HG02943 (cell line): ENCODE measurements around the gene MOCS2.
"Not testable (repeated sequence)": the region's sequence is repeated elsewhere in the genome, so short reads cannot be mapped to it uniquely, and the experiment has no call there.

Source experiments
- ATAC-seq: cut with Tn5 transposase; IDR thresholded peaks from one replicate; pipeline ENCODE4 v1.9.1; 2021; ENCODE audit warnings: mild to moderate bottlenecking, low read depth, moderate library complexity; ENCODE audit not compliant: unreplicated experiment

MOCS2 gene

GRCh38 chr5:53109443-53110127 is at the start of gene MOCS2:
Gene MOCS2, minus strand, starts transcription at chr5:53109757. Its CDS starts 2,583 bp downstream, at chr5:53107174.
- ATAC-seq, result peak; percentile 96

GRCh38 chr5:53151713-53152458 is 42.3 kb upstream of the MOCS2 start:
- no peak for ATAC-seq

DNA sequence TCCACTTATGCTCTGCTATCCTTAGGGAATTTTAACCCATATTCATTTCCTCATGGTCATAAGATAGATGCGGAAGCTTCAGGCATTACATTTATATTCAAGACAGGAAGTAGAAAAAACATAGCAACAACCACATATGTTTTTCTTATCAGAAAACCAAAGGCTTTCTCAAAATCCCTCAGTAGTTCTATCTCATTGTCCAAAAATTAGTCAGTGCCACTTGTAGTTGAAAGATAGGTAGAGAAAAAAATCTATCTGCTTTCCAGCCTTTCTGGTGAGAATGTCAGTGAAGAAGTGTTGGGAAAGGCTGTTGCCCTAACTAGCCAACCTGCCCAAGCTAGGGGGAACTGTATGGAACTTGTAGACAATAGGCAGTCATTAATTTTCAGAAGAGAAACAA is 23.5 kb upstream of the MOCS2 start:
- no peak for ATAC-seq

- ATAC-seq, result no peak
Observed at GRCh38 chr5:53130266-53130665, 20.7 kb upstream of the MOCS2 start.

DNA sequence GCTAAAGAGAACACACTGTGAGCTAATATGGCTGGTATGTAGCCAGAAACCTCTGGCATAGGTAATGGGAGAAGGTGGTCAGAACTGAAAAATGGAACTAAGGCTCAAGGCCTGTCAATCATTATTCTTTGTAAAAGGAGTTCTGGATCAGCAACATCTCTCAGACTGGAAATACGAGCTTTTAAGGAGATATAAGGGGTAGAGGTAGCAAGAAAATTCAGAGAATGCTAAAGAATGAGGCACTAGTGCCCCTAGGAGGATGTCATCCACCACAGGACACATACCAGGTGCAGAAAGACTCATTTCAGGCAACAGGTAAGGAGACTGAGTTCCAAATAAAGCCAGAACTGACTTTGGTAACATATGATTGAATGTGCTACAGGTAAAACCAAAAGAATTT is 18.9 kb upstream of the MOCS2 start:
- no peak for ATAC-seq

DNA sequence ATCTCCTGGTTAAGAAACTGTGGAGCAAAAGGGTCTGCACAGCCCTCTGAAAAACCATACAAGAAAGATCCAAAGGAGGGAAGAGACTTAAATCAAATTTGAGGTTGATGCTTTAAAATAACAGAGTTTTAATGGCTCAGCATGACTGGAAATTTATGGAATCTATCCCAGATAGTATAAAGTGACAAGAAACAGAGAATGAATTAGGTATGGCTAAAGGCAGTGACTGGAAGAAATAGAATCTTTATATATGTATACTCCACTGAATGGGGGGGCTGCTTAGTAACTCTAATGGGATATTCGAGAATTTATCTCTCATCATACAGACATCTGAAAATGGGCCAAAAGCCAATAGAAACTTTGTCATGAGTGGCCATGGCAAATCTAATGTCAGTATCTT is 17.6 kb upstream of the MOCS2 start:
- no peak for ATAC-seq

GRCh38 chr5:53126521-53126920 is 17.0 kb upstream of the MOCS2 start:
- ATAC-seq, result no peak

- ATAC-seq, result no peak
Observed at GRCh38 chr5:53123702-53124101, 14.1 kb upstream of the MOCS2 start.

DNA sequence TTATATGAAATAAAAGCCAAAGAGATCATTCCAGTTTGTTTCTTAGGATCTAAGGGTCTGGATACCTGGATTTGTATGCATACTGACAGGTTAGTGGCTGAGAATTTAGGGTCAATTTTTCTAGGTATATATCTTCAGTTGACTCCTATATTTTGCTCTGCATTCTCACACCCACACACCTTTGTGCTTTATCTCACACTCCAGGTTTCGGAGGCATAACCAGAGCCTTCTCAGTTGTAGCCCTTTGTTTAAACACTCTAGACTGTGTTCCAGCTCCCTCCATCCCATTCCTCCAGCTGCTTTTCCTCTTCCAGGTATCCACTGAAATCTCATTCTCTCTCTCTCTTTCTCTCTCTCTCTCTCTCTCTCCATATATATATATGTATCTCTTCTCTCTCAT is 10.6 kb upstream of the MOCS2 start:
- no peak for ATAC-seq

DNA sequence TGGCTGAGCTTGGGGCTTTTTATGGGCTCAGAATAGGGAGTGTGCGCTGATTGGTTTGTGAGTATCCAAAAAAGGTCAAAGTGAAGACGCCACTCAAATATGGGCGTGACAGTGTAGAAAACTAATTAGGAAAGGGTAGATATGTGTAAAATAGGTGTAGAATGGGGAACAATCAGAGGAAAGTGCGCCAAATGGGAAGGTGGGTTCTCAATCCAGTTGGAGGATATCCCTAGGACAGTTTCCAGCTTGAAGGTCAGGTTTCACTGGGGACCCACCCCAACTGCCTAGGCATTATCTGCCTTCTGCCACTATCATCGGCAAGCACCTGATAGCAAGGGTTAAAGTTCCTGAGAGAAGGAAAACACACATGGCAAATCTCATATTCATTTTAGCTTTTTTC is 9.3 kb upstream of the MOCS2 start:
- ATAC-seq, result no peak

DNA sequence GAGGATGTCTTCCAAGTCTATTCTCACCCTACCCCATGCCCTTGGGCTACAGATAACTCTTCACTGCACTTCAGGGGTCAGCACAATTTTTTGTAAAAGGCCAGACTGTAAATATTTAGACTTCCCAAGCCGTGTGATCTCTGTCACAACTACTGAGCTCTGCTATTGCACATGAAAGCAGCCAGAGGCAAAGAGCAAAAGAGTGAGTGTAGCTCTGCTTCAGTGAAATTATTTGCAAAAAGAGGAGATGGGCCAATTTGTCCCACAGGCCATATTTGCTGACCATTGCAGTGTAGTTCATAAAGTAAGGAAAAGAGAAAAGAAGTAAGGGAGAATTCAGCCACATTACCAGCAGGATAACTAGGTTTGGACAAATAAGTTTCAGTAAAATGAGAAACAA is 7.0 kb upstream of the MOCS2 start:
- ATAC-seq, result no peak

DNA sequence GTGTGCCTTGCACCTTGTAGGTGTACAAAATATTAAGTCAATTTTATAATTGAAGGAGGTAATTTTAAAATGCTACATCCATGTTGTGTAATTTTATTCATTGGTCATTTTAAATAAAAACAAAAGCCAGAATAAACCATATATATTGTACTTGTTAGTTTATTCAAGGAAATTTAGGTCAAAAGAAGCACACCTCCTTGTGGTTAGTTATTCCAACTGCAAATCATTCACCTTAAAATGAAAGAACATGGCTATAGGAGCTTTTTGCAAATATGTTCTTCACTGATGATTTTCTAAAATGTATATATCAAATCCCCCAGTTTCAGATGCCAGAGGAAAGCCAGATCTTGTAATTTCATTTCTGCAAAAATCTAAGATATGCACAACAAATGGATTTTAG is 5.4 kb upstream of the MOCS2 start:
- ATAC-seq, result no peak

GRCh38 chr5:53113947-53114346 is 4.4 kb upstream of the MOCS2 start:
- no peak for ATAC-seq

GRCh38 chr5:53112909-53113308 is 3.4 kb upstream of the MOCS2 start:
- ATAC-seq, result no peak

- ATAC-seq, result not testable (repeated sequence)
Observed at GRCh38 chr5:53112307-53112706, 2.8 kb upstream of the MOCS2 start.

- no peak for ATAC-seq
Observed at GRCh38 chr5:53111139-53111538, 1.6 kb upstream of the MOCS2 start.

DNA sequence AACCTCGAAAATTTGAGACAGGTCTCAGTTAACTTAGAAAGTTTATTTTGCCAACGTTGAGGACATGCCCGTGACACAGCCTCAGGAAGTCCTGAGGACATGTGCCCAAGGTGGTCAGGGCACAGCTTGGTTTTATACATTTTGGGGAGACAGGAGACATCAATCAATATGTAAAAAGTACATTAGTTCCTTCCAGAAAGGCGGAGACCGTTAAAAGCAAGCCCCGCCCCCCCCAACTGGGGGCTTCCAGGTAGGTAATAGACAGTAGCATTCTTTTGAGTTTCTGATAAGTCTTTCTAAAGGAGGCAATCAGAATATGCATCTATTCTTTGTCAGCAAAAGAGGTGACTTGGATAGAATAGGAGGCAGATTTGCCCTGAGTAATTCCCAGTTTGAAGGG is 599 bp upstream of the MOCS2 start:
- peak; percentile 22 for ATAC-seq

- ATAC-seq, result no peak
Observed at GRCh38 chr5:53109056-53109442, 508 bp downstream of the MOCS2 start.

DNA sequence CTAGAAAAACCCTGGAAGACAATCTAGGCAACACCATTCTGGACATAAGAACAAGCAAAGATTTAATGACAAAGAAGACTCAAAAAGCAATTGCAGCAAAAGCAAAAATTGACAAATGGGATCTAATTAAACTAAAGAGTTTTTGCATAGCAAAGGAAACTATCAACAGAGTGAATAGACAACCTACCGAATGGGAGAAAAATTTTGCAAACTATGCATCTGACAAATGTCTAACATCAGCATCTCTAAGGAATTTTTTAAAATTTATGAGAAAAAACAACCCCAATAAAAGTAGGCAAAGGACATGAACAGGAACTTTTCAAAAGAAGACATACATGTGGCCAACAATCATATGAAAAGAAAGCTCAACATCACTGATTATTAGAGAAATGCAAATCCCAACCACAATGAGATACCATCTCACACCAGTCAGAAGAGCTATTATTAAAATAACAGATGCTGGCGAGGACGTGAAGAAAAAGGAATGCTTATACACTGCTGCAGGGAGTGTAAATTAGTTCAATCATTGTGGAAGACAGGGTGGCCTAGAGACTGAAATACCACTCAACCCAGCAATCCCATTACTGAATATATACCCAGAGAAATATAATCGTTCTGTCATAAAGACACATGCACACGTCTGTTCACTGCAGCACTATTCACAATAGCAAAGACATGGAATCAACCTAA is 3.8 kb downstream of the MOCS2 start:
- ATAC-seq, result no peak

DNA sequence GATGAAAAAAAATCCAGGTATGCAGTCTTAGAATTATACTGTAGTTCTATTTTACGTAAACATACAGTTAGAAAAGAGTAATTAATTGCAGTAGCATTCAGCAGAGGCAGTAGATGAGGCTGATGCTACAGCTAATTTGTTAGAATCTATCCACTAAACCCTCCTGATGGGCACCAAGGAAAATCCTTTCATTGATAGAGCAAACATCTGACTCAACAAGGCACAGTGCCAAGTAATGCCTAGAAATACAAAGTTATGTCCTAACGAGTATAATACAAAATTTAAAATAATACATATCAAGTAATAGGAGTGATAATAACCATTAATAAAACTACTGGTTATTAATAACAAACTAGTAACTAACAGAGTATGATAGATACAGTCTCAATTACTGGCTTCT is 9.0 kb downstream of the MOCS2 start:
- no peak for ATAC-seq

DNA sequence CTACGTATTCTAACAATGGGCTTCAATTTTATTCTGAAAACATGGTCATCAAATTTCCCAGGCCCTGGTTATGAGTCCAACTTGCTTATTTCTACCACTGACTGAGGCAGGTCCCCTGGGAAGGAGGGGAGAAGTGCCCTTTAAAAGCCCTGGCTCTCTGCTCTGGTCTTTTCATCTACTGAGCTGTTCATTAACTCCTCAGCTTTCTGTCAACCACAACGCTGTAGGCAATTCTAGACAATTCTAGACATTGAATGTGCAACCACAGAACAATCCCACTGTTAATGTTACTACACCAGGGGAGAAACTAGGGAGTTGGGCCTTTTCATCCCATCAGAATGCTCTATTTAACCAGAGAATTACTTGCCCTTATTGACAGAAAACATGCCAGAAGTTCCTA is 10.0 kb downstream of the MOCS2 start:
- ATAC-seq, result no peak
